Measurements from ENCODE around the gene UNCX. TPM values are rescaled to one million over a fixed set of nuclear protein-coding genes. Genes with fewer than 3 reads are reported as not detected.

UNCX gene
- total RNA-seq, 1 experiment from 2014 or later: not detected

- H3K4me3 ChIP-seq (replicated peaks in 1 of 2; ENCODE audit: low read depth in 1 of 2, low read length in 2 of 2): no peak overlapping the region
- H3K79me2 ChIP-seq (ENCODE audit: insufficient read depth, low read length): no peaks in the 10 kb centered on the region
- no peak for ATAC-seq
- no peaks in the 10 kb centered on the region for H3K27me3 ChIP-seq (ENCODE audit: insufficient read depth, low read length)
- no peaks in the 10 kb centered on the region for H3K36me3 ChIP-seq (ENCODE audit: control insufficient read depth in 1 of 2, insufficient read depth in 2 of 2, low read length in 2 of 2)
- intact Hi-C loops (cut with micrococcal nuclease): no loop called here
- no TSS peak for BruUV-seq (replicated peaks)
- no peak overlapping the region for H2AFZ ChIP-seq (ENCODE audit: low read depth, low read length, poor library complexity, severe bottlenecking)
- RAD21 ChIA-PET (ENCODE audit: low non-redundant PET in 1 of 2, low total read pairs in 2 of 2, uncharacterized antibody in 2 of 2, unreplicated experiment in 2 of 2): no interaction called here
- CTCF ChIA-PET: no interaction called here
- no peak overlapping the region for H3K4me2 ChIP-seq (ENCODE audit: low read length)
- no peak overlapping the region for H3K9ac ChIP-seq (ENCODE audit: low read length)
- no peaks in the 10 kb centered on the region for H4K20me1 ChIP-seq (ENCODE audit: insufficient read depth)
- TF ChIP-seq ELF1 (IDR thresholded peaks at IDR 0.05; ENCODE audit: borderline replicate concordance, low read depth) (no peak), SIN3A (IDR thresholded peaks at IDR 0.05; ENCODE audit: low read depth) (no peak), SRF (IDR thresholded peaks at IDR 0.05; ENCODE audit: low read depth) (no peak), CEBPB (IDR thresholded peaks at IDR 0.05; ENCODE audit: low read depth) (no peak), POLR2AphosphoS5 (IDR thresholded peaks at IDR 0.05; ENCODE audit: low read depth, low read length) (no peak), ZFX (IDR thresholded peaks at IDR 0.05) (no peak), FOSL1 (IDR thresholded peaks at IDR 0.05; ENCODE audit: low read depth) (no peak), TCF7L2 (IDR thresholded peaks at IDR 0.05; ENCODE audit: borderline replicate concordance, extremely low read depth, insufficient read depth, insufficient read length) (no peak)
- POLR2A ChIA-PET: no interaction called here
- no peaks in the 10 kb centered on the region for H3K9me2 ChIP-seq (ENCODE audit: insufficient read depth)
- no peaks in the 10 kb centered on the region for H3K9me3 ChIP-seq (ENCODE audit: control insufficient read depth in 1 of 2, insufficient read depth in 1 of 2, low read depth in 1 of 2, low read length in 2 of 2)
- H3K4me1 ChIP-seq (ENCODE audit: control insufficient read depth in 1 of 2, insufficient read depth in 2 of 2, low read length in 2 of 2): no peaks in the 10 kb centered on the region
- no peak for DNase-seq (ENCODE audit: low read depth, low spot score)
- H3K27ac ChIP-seq (ENCODE audit: low read depth, low read length): no peak overlapping the region
Observed at GRCh38 chr7:1235501-1236131, 2.9 kb downstream of the UNCX start.

DNA sequence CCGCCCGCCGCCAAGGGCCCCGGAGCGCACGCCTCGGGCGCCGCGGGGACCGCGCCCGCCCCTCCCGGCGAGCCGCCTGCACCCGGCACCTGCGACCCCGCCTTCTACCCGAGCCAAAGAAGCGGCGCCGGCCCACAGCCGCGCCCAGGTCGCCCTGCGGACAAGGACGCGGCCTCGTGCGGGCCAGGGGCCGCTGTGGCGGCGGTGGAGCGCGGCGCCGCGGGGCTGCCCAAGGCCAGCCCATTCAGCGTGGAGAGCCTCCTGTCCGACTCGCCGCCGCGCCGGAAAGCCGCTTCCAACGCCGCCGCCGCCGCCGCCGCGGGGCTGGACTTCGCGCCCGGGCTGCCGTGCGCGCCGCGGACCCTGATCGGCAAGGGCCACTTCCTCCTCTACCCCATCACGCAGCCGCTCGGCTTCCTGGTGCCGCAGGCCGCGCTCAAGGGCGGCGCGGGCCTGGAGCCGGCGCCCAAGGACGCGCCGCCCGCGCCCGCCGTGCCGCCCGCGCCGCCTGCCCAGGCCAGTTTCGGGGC, 3.5 kb downstream of the UNCX start:
- RAD21 ChIA-PET (ENCODE audit: low non-redundant PET in 1 of 2, low total read pairs in 2 of 2, uncharacterized antibody in 2 of 2, unreplicated experiment in 2 of 2): no interaction called here
- intact Hi-C loops (cut with micrococcal nuclease): no loop called here
- H2AFZ ChIP-seq (ENCODE audit: low read depth, low read length, poor library complexity, severe bottlenecking): no peak overlapping the region
- no peaks in the 10 kb centered on the region for H3K4me1 ChIP-seq (ENCODE audit: control insufficient read depth in 1 of 2, insufficient read depth in 2 of 2, low read length in 2 of 2)
- ATAC-seq: no peak
- no peak for DNase-seq (ENCODE audit: low read depth, low spot score)
- H4K20me1 ChIP-seq (ENCODE audit: insufficient read depth): no peaks in the 10 kb centered on the region
- H3K9me3 ChIP-seq (ENCODE audit: control insufficient read depth in 1 of 2, insufficient read depth in 1 of 2, low read depth in 1 of 2, low read length in 2 of 2): no peaks in the 10 kb centered on the region
- POLR2A ChIA-PET: no interaction called here
- H3K79me2 ChIP-seq (ENCODE audit: insufficient read depth, low read length): no peaks in the 10 kb centered on the region
- BruUV-seq (replicated peaks): no TSS peak
- CTCF ChIA-PET: no interaction called here
- no peaks in the 10 kb centered on the region for H3K9me2 ChIP-seq (ENCODE audit: insufficient read depth)
- H3K36me3 ChIP-seq (ENCODE audit: control insufficient read depth in 1 of 2, insufficient read depth in 2 of 2, low read length in 2 of 2): no peaks in the 10 kb centered on the region
- H3K4me2 ChIP-seq (ENCODE audit: low read length): no peak overlapping the region
- no peak overlapping the region for H3K4me3 ChIP-seq (replicated peaks in 1 of 2; ENCODE audit: low read depth in 1 of 2, low read length in 2 of 2)
- no peaks in the 10 kb centered on the region for H3K27me3 ChIP-seq (ENCODE audit: insufficient read depth, low read length)
- no peak overlapping the region for H3K27ac ChIP-seq (ENCODE audit: low read depth, low read length)
- TF ChIP-seq CEBPB (IDR thresholded peaks at IDR 0.05; ENCODE audit: low read depth) (no peak), ZNF274 (IDR thresholded peaks at IDR 0.05; ENCODE audit: low read depth, low read length) (no peak), REST (IDR thresholded peaks at IDR 0.05; ENCODE audit: low read depth) (no peak), ELF1 (IDR thresholded peaks at IDR 0.05; ENCODE audit: borderline replicate concordance, low read depth) (no peak), EZH2 (IDR thresholded peaks at IDR 0.05) (no peak), EZH2phosphoT487 (IDR thresholded peaks at IDR 0.05; ENCODE audit: borderline replicate concordance) (no peak), EGR1 (IDR thresholded peaks at IDR 0.05; ENCODE audit: low read depth) (no peak), JUND (IDR thresholded peaks at IDR 0.05) (no peak), ZFX (IDR thresholded peaks at IDR 0.05) (no peak)
- TF ChIP-seq, protein P1, sequence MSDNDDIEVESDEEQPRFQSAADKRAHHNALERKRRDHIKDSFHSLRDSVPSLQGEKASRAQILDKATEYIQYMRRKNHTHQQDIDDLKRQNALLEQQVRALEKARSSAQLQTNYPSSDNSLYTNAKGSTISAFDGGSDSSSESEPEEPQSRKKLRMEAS (IDR thresholded peaks at IDR 0.05): no peak
- H3K9ac ChIP-seq (ENCODE audit: low read length): no peak overlapping the region

Measured in HCT116 (cell line).